Stromal cell of bone marrow (primary cell): ENCODE measurements around the gene PRDM15.

Experiments
- DNase-seq: peaks from one replicate; pipeline ENCODE4 v3.0.0-alpha.2; 2012; ENCODE audit warnings: low read depth

The PRDM15 gene

DNA sequence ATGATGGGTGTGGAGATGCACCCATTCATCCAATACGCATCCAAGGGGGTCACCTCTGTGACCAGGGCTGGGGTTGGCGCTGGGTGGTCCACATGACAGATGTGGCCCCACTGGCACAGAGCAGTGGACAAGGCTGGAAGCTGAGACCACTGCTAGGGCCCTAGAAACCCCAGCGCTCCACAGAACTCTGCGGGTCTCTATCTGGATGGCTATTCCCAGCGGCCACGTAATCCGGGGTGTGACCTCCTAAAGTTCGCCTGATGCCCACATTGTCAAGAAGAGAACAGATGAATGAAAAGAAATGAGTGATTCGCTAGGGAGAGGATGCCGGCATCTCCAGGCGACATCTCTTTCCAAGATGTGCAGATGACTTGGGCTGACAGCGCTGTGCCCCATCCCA lies 55.2 kb downstream of the PRDM15 start:
- DNase-seq: no peak

GRCh38 chr21:41823166-41823565 lies 56.0 kb downstream of the PRDM15 start:
- DNase-seq: no peak

DNA sequence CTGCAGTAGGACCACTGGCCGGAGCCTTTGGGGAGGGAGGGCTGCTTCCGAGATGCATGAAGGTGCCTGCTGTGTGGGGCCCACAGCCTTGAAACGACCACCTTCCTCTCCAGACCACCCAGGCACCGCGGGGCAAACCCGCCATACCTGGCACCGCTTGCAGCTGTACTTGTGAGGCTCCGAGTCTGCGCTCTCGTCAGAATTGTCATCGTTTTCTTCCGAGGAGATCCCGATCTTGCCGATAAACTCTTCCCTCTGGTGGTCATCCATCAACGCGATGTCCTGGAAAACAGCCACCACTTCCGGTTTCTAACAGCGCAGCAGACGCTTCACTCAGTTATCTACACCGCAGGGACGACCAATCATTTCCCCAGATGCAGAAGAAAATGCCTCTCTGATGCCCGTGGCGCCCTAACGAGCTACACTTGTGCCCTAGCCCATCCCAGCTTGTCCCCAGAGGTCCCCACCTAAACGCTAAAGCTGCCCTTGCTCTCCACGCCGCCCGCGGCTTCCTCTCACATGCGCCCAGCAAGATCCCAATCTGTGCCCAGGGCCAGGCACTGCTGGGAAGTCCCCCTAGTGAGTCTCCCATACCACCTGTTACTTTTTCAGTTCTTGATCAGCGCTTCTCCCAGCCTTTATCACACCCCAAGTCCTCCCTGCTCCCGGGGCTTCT lies 57.2 kb downstream of the PRDM15 start:
- no peak for DNase-seq

GRCh38 chr21:41821081-41821755 lies 57.9 kb downstream of the PRDM15 start:
- no peak for DNase-seq

DNA sequence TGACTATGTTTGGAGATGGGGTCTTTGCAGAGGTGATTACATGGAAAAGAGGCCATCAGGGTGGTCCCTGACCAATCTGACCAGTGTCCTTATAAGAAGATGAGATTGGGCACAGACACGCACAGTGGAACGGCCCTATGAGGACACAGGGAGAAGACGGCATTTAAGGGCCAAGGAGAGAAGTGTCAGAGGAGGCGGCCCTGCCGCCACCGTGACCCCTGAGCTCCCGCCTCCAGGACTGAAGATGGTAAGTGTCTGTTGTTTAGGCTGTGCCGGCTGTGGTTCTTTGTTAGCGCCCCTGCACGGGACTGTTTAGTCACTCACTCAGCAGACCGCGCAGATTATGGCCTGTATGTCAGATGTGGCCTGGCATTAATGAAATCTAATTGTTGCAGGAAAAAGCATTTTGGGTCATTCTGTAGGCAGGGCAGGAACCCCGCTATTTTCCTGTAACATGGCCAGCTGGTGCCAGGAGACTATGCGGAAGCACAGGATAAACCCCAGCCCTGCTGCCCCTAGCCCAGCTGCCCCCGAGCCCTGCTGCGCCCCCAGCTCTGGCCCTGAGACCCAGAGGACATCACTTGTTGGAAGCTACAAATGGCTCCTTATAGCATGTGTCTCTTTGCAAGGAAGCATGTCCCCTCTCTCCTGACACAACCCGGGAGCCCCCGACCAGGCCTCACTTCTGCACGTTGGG lies 58.6 kb downstream of the PRDM15 start:
- DNase-seq: no peak

GRCh38 chr21:41819856-41820281 lies 59.3 kb downstream of the PRDM15 start:
- DNase-seq: no peak

GRCh38 chr21:41819236-41819855 lies 59.8 kb downstream of the PRDM15 start:
- no peak for DNase-seq

DNA sequence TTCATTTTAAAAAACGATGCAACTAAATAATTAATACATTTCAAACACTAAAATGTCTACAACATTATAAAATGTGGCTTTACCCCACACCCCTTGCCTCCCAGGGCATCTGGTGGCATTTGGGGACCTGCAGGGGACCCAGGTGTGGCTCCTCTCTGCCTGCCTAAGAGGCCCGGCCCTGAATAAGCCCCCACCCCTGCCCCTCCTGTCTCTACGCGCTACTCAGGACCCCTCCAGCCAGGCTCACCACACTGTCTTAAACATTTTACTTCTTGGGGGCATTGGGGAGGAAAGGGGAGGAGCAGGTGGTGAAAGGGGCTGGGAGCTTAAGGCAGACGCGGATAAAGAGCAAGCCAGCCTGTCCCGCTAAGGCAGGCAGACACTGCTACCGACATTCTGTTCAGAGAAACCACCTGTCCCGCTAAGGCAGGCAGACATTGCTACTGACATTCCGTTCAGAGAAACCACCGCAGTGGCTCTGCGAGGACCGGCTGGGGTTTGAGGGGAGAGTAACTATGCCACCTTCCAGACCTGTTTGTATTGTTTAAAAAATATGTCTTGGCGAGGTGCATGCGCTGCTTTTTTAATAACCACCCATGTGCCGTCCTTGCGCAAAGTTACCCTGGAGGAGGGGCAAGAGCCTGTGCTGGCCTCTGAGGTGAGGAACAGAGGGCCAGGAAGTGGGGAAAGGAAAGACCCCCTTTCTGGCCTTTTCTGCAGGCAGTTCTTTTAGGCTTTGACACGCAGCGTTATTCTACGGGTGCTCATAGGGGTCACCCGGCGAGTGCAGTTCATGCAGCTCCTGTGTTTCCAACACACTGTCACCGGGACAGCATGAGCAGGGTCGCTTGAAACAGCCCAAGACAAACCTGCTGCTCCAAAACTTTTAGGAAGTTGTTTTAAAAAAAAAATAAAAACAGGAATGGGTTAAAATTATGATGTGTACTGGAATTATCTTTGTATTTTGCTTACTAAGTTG lies 61.0 kb downstream of the PRDM15 start:
- DNase-seq: no peak

DNA sequence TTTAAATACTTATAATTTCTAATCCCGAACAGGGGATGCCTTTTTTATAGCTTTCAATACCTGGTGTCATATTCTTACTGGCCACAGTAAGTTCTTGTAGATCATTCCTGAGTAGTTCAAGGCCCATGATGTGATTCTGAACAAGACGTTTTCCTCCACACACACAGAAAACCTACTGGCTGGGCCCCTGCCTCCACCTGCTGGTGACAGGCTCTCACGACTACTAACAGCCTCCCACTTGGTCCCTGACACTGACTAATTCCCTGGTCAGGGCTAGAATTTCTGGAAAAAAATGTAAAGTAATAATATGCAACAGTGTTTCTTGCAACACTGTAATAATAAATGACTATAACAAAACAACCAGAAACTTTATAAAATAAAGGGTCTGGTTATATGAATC lies 61.9 kb downstream of the PRDM15 start:
- DNase-seq: peak; percentile 73

DNA sequence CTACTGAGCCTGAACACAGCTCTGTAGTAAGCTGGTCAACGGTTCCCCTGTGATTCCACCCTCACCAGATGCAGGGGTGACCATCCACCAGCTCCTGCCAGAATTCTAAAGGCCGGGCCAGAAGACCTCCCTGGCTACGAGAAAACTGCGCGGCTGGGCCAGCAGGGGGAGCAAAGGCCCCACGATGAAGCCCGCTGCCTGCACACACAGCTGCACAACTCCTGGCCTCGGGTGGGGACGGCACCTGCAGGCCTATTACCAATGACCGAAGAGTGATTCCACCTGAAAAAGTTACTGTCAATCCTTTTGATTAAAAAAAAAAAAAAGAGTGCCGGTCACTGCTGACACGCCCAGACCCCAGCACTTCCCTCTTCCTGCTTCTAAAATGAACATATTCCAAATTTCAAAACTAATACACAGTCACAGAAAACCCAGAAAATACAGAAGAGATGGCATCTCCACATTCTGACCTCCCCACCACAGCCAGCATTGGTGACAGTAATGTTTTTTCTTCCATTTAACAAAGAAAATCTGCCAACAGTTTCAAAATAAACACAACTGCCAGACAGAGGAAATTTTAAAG lies 62.5 kb downstream of the PRDM15 start:
- peak; percentile 26 for DNase-seq

DNA sequence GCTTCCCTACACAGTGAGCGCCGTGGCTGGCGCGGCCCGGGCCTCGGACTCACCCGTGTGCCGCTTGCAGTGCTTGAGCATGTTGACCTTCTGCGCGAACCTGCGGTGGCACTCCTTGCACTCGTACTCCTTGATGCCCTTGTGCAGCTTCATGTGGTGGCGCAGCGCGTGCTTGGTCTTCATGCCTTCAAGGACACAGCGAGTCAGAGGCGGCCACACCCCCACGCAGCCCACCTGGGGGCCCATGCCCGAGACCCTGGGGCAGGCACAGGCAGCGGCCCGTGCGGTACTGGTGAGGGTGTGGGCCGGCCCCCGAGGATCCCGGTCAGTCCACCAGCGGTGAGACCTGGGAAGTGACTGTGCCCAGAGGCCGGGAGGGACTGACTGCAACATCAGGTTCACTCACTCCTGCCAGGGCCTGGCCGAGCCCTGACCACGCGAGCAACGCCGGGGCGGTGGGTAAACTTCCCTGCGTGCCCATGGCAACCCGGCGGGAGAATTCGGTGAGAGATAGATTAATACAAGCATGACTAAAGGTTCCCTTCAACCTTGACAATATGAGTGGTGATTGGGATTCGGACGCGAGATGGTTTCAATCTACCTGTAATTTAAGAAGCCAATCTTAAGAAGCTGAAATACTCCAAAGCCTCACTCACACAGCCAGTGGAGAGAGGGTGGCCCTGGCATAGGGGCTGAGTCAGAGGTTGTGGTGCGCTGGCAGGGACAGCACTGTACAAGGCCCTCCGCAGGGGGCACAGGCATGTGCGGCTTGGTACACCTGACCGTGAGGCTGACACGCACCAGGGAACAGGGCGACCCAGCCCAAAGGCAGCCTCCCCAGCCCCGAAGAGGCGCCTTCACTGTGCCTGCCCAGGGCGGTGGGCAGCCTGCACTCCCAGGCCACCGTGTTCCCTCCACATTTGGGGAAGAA lies 63.2 kb downstream of the PRDM15 start:
- no peak for DNase-seq

DNA sequence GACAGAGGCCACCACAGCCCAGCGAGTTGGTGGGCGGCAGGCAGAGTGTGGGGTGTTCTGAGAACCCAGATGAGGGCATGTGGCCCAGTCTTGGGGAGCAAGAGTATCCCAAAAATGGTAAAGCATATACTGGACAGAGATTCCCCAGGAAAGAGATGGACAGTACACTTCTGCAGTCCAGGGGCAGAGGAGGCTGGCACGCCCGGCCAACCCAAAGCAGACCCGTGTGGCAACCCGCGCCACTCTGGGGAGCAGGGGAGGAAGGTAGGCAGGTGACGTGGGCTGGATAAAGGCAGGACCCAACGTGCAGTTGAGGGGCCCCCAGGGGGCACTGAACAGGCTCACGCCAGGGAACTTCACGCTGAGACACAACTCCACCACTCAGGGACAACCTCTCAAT lies 65.9 kb downstream of the PRDM15 start:
- no peak for DNase-seq

GRCh38 chr21:41812679-41813078 lies 66.5 kb downstream of the PRDM15 start:
- DNase-seq: no peak

DNA sequence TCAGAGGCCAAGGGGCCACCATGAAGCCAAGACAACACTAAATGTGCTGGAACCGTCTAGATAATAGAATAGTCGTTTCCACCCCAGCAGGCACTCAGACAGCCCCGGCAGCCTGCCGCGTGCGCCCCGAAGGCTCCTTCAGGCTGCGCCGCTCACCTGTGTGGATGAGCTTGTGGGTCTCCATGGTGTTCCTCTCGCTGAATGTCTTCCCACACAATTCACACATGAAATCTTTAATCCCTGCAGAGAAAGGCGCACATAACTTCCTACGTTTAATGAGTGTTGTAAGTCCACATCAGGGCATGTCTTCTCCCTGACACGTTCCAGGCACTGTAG lies 68.6 kb downstream of the PRDM15 start:
- no peak for DNase-seq

GRCh38 chr21:41809891-41810596 lies 69.1 kb downstream of the PRDM15 start:
- no peak for DNase-seq

GRCh38 chr21:41808846-41809245 lies 70.3 kb downstream of the PRDM15 start:
- no peak for DNase-seq

DNA sequence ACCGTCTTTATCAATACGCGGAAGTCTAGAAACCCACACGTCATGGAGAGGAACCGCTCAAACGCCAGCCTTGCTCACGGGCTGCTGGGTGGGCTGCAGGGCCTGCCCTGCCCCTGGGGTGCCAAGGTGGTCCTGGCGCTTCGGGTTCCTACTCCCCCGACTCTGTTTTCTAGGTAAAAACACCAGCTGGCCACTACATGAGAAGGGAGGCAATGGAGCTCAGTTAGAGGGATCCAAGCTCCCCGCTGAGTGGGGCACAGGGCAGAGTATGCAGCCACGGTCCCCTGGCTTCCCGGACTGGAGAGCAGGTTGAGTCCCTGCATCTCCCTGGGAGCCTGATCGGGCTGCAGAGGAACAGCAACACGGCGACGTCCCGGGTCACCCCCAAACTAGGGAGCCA lies 71.0 kb downstream of the PRDM15 start:
- DNase-seq: no peak

GRCh38 chr21:41806773-41807172 lies 72.4 kb downstream of the PRDM15 start:
- no peak for DNase-seq

DNA sequence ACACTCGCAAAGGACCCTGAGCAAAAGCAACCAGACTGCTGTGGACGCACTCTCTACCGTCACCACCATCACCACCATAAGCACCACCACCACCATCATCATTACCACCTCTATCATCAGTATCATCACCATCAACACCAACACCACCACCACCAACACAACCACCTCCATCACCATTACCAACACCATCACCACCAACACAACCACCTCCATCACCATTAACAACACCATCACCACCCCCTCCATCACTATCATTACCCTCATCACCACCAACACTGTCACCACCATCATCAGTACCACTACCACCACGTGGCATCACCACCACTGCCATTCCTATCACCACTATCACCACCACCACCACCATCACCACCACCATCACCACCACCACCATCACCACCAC lies 73.5 kb downstream of the PRDM15 start:
- no peak for DNase-seq

DNA sequence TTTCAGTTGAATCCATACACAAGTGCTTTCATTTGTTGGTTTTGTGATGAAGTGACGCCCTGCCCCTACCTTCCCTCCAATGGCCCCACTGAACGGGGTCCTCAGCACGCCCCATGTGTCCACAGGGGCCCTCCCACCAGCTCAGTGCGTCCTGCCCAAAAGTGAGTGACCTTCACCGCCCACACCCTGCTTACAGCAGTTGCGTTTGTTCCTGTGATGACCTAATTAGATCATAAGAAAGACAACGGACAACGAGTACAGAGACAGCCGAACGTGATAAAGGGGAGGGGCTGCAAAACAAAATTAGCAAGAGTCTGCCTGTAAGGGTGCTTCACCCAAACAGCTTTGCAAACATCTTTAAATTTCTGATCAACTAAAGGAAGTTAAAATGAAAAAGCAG lies 74.1 kb downstream of the PRDM15 start:
- no peak for DNase-seq
